Duodenal mucosa (tissue), 2 donors: Measurements from ENCODE around the gene UBD.

Experiments
- H3K27ac ChIP-seq: one replicate; pipeline ENCODE4 v1.7.0; 2013; ENCODE audit warnings: low read depth, low read length
- H3K27me3 ChIP-seq, 2 donors: one replicate each; pipeline ENCODE4 v1.7.0; 2013; ENCODE audit warnings: low read length in 2 of 2, control low read depth in 1 of 2; ENCODE audit not compliant: insufficient read depth in 2 of 2, control insufficient read depth in 1 of 2
- H3K36me3 ChIP-seq, 2 donors: one replicate each; pipeline ENCODE4 v1.7.0; 2013; ENCODE audit warnings: low read length in 2 of 2, control low read depth in 1 of 2; ENCODE audit not compliant: insufficient read depth in 2 of 2, control insufficient read depth in 1 of 2
- H3K4me1 ChIP-seq, 2 donors: one replicate each; pipeline ENCODE4 v1.7.0; 2013; ENCODE audit warnings: low read length in 2 of 2, control low read depth in 1 of 2; ENCODE audit not compliant: insufficient read depth in 2 of 2, control insufficient read depth in 1 of 2
- H3K4me3 ChIP-seq, 2 donors: one replicate each; pipeline ENCODE4 v1.7.0; 2013; ENCODE audit warnings: low read length in 2 of 2, low read depth in 1 of 2
- H3K9ac ChIP-seq, 2 donors: one replicate each; pipeline ENCODE4 v1.7.0; 2013; ENCODE audit warnings: low read length in 2 of 2, low read depth in 1 of 2
- H3K9me3 ChIP-seq, 2 donors: one replicate each; pipeline ENCODE4 v1.7.0; 2013; ENCODE audit warnings: low read length in 2 of 2, control low read depth in 1 of 2; ENCODE audit not compliant: control insufficient read depth in 1 of 2

The UBD gene

GRCh38 chr6:29510746-29511300 lies 48.7 kb downstream of the UBD start:
- H3K27ac ChIP-seq, result no peak overlapping the region
- no peaks in the 10 kb centered on the region for H3K9me3 ChIP-seq
- no peaks in the 10 kb centered on the region for H3K4me1 ChIP-seq
- no peaks in the 10 kb centered on the region for H3K36me3 ChIP-seq
- H3K27me3 ChIP-seq, result no peaks in the 10 kb centered on the region
- H3K4me3 ChIP-seq, result no peak overlapping the region
- no peak overlapping the region for H3K9ac ChIP-seq

DNA sequence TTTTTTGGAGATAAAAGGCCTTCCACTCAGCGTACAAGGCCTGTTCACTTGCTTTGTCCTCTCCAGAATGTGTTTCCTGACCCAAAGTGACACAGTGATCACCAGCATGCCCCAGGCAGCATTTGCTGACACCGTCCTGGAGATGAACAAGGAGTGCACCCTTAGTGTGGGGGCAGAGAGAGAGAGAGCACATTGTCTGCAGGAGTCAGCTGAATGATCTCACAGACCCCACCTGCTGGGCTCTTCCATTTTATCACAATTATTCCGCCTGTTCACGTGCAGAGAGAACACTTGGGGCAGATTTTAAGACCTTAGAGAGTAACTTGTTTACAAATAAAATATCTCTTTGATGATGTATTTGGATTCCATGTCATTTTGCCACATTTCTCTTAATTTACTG lies 49.3 kb downstream of the UBD start:
- Histone ChIP-seq H3K4me3 (no peak overlapping the region), H3K9ac (no peak overlapping the region), H3K4me1 (no peaks in the 10 kb centered on the region), H3K36me3 (no peaks in the 10 kb centered on the region), H3K9me3 (no peaks in the 10 kb centered on the region), H3K27me3 (no peaks in the 10 kb centered on the region), H3K27ac (no peak overlapping the region)

DNA sequence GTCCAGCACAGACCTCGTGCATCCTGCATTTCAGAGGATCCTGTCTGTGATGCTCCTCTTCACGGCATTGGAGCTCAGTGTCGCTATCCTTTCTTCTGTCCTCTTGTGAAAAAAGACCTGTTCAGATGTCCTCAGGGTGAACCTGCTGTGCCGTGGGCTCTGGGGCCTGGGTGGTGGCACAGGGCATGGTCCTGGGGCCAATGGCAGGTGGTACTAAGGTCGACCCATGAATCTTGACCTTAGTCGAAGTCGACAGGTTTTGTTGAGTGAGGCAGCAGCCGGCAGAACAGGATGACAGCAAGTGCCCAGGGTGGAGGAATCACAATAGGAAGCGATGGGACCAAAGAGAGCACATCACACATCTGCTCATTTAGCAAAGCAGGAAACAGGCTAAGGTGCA lies 49.8 kb downstream of the UBD start:
- no peaks in the 10 kb centered on the region for H3K4me1 ChIP-seq
- no peaks in the 10 kb centered on the region for H3K9me3 ChIP-seq
- no peak overlapping the region for H3K9ac ChIP-seq
- no peak overlapping the region for H3K4me3 ChIP-seq
- H3K36me3 ChIP-seq, result no peaks in the 10 kb centered on the region
- no peak overlapping the region for H3K27ac ChIP-seq
- no peaks in the 10 kb centered on the region for H3K27me3 ChIP-seq

GRCh38 chr6:29509239-29509638 lies 50.3 kb downstream of the UBD start:
- no peaks in the 10 kb centered on the region for H3K36me3 ChIP-seq
- no peaks in the 10 kb centered on the region for H3K27me3 ChIP-seq
- H3K4me1 ChIP-seq, result no peaks in the 10 kb centered on the region
- H3K27ac ChIP-seq, result no peak overlapping the region
- no peaks in the 10 kb centered on the region for H3K9me3 ChIP-seq
- no peak overlapping the region for H3K9ac ChIP-seq
- no peak overlapping the region for H3K4me3 ChIP-seq

GRCh38 chr6:29507319-29507718 lies 52.2 kb downstream of the UBD start:
- H3K36me3 ChIP-seq, result no peaks in the 10 kb centered on the region
- no peaks in the 10 kb centered on the region for H3K9me3 ChIP-seq
- H3K4me3 ChIP-seq, result no peak overlapping the region
- H3K27ac ChIP-seq, result no peak overlapping the region
- no peaks in the 10 kb centered on the region for H3K27me3 ChIP-seq
- no peak overlapping the region for H3K9ac ChIP-seq
- H3K4me1 ChIP-seq, result no peaks in the 10 kb centered on the region

- Histone ChIP-seq H3K4me1 (no peaks in the 10 kb centered on the region), H3K9me3 (no peaks in the 10 kb centered on the region), H3K27ac (no peak overlapping the region), H3K4me3 (no peak overlapping the region), H3K36me3 (no peaks in the 10 kb centered on the region), H3K27me3 (no peaks in the 10 kb centered on the region), H3K9ac (no peak overlapping the region)
Measured at GRCh38 chr6:29506446-29507067, 53.0 kb downstream of the UBD start.

DNA sequence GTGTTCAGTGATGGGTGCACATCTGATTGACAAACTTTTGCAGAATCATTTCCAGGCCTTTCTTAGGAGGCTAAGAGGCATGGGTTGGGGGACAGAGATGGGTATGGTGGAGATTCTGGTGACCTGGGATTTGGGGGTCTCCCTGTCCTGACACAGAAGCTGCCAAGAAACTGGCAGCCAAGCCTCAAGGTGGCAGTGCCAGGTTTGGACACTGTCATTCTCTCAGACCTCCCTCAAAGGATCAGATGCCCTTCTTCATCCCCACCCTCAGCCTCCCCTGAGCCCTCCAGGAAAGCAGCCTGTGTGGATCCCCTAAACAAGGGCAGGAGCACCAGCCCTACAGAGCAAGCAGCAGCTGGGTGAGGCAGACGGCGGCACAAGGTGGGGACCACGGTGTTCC lies 53.7 kb downstream of the UBD start:
- no peaks in the 10 kb centered on the region for H3K36me3 ChIP-seq
- no peaks in the 10 kb centered on the region for H3K27me3 ChIP-seq
- no peaks in the 10 kb centered on the region for H3K4me1 ChIP-seq
- no peak overlapping the region for H3K27ac ChIP-seq
- H3K9ac ChIP-seq, result no peak overlapping the region
- no peaks in the 10 kb centered on the region for H3K9me3 ChIP-seq
- no peak overlapping the region for H3K4me3 ChIP-seq
